Subcutaneous adipose tissue (tissue), 4 donors: ENCODE data around the gene AOAH. TPM values are rescaled to one million over a fixed set of nuclear protein-coding genes. Genes with fewer than 3 reads are reported as not detected.

Source experiments
- CTCF ChIP-seq: fragments of 450-650 bp; IDR thresholded peaks from one replicate; pipeline ENCODE4 v1.5.1; 2016; ENCODE audit warnings: low read depth, mild to moderate bottlenecking, control low read depth, antibody characterized with exemption, moderate library complexity
- total RNA-seq, 4 donors: library from RNA; depleted of rRNA; stranded (reverse); fragments of >200 nt; gene quantifications; one replicate each; pipeline ENCODE4 v1.1.0, GENCODE V29; 2016

Gene AOAH
- total RNA-seq, 4 donors from 2014 or later: 4.6 to 51.7 (median 15.3) TPM

- no peak for TF ChIP-seq CTCF
Measured at GRCh38 chr7:36661135-36661840, 63.0 kb downstream of the AOAH start.

GRCh38 chr7:36659638-36660341 is 64.5 kb downstream of the AOAH start:
- TF ChIP-seq CTCF: no peak

GRCh38 chr7:36659172-36659516 is 65.2 kb downstream of the AOAH start:
- no peak for TF ChIP-seq CTCF

- no peak for TF ChIP-seq CTCF
Measured at GRCh38 chr7:36658335-36659171, 65.7 kb downstream of the AOAH start.

GRCh38 chr7:36657036-36657660 is 67.1 kb downstream of the AOAH start:
- no peak for TF ChIP-seq CTCF

- TF ChIP-seq CTCF: no peak
Measured at GRCh38 chr7:36654436-36654835, 69.9 kb downstream of the AOAH start.
